CD4-positive, CD25-positive, alpha-beta regulatory T cell (primary cell): ENCODE measurements around the gene PAQR5. TPM values are rescaled to one million over a fixed set of nuclear protein-coding genes. Genes with fewer than 3 reads are reported as not detected.
A peak's percentile ranks its signal among the peaks of the same experiment; 100 is the strongest.
"Not testable (repeated sequence)": the region's sequence is repeated elsewhere in the genome, so short reads cannot be mapped to it uniquely, and the experiment has no call there.

Experiments
- ATAC-seq, 2 donors: fragments of 150-1000 bp; cut with Tn5 transposase; one replicate each; pipeline ENCODE4 v1.10.0; 2021; ENCODE audit warnings: low read depth in 2 of 2, moderate number of reproducible peaks in 2 of 2, moderate library complexity in 1 of 2
- DNase-seq, 3 donors: peaks; one replicate each; pipeline versions ENCODE4 v3.0.0 to v3.0.0-alpha.2; 2012 to 2022; ENCODE audit warnings: mixed read lengths in 1 of 3
- H3K27ac ChIP-seq: one replicate; pipeline ENCODE4 v1.7.0; 2013; ENCODE audit warnings: mild to moderate bottlenecking, low read length; ENCODE audit not compliant: insufficient read depth, poor library complexity, severe bottlenecking
- H3K27me3 ChIP-seq: one replicate; pipeline ENCODE4 v1.7.0; 2013; ENCODE audit warnings: low read length; ENCODE audit not compliant: control insufficient read depth, insufficient read depth
- H3K36me3 ChIP-seq: one replicate; pipeline ENCODE4 v1.7.0; 2013; ENCODE audit warnings: mild to moderate bottlenecking, low read length, moderate library complexity; ENCODE audit not compliant: control insufficient read depth, insufficient read depth
- H3K4me1 ChIP-seq: 2 replicates; pipeline ENCODE4 v1.7.0; 2013; ENCODE audit warnings: mild to moderate bottlenecking, low read length; ENCODE audit not compliant: insufficient read depth, control insufficient read depth, poor library complexity, severe bottlenecking
- H3K4me3 ChIP-seq: one replicate; pipeline ENCODE4 v1.7.0; 2013; ENCODE audit warnings: low read depth, mild to moderate bottlenecking, low read length, moderate library complexity
- H3K9me3 ChIP-seq, 2 experiments: 1 replicate in 1 of 2; 2 replicates in 1 of 2; pipeline ENCODE4 v1.7.0; 2013; ENCODE audit warnings: low read length in 2 of 2, mild to moderate bottlenecking in 1 of 2, moderate library complexity in 1 of 2; ENCODE audit not compliant: control insufficient read depth in 2 of 2
- H3K27ac Mint-ChIP-seq, 3 donors: one replicate each; pipeline ENCODE4 v1.8.0; 2020 to 2022; ENCODE audit warnings: mild to moderate bottlenecking in 3 of 3, mixed read lengths in 3 of 3, moderate library complexity in 2 of 3
- H3K27me3 Mint-ChIP-seq: one replicate; pipeline ENCODE4 v1.8.0; 2022; ENCODE audit warnings: mild to moderate bottlenecking, mixed read lengths
- H3K36me3 Mint-ChIP-seq: one replicate; pipeline ENCODE4 v1.8.0; 2020; ENCODE audit warnings: mixed read lengths
- H3K4me1 Mint-ChIP-seq, 4 donors: one replicate each; pipeline ENCODE4 v1.8.0; 2020 to 2022; ENCODE audit warnings: mixed read lengths in 4 of 4, mild to moderate bottlenecking in 1 of 4
- H3K4me3 Mint-ChIP-seq, 4 donors: one replicate each; pipeline ENCODE4 v1.8.0; 2020 to 2022; ENCODE audit warnings: mild to moderate bottlenecking in 4 of 4, mixed read lengths in 4 of 4, moderate library complexity in 3 of 4
- H3K9me3 Mint-ChIP-seq, 7 donors: one replicate each; pipeline ENCODE4 v1.8.0; 2020 to 2022; ENCODE audit warnings: mixed read lengths in 7 of 7, mild to moderate bottlenecking in 3 of 7, moderate library complexity in 2 of 7
- polyA plus RNA-seq, 4 donors: library from polyadenylated mRNA; unstranded; fragments of 300-500 nt; fragmentation: Illumina TruSeq; gene quantifications; one replicate each; pipeline ENCODE4 v1.2.3, GENCODE V29; 2021
- total RNA-seq: library from RNA; stranded (reverse); gene quantifications from one replicate; pipeline ENCODE4 v1.2.3, GENCODE V29; 2022

The PAQR5 gene
- total and polyA plus RNA-seq, 5 donors from 2014 or later: not detected

- H3K4me1 ChIP-seq, H3K4me1 Mint-ChIP-seq, H3K4me3 ChIP-seq, DNase-seq, H3K9me3 ChIP-seq, H3K4me3 Mint-ChIP-seq, H3K36me3 ChIP-seq, H3K27me3 Mint-ChIP-seq, H3K9me3 Mint-ChIP-seq, ATAC-seq, H3K27me3 ChIP-seq, H3K36me3 Mint-ChIP-seq, H3K27ac ChIP-seq: not testable (repeated sequence)
- H3K27ac Mint-ChIP-seq: peak overlapping the region in 1 of 3 donors; percentile 6
These were observed 83.5 kb downstream of the PAQR5 start for GRCh38 chr15:69382176-69382575.

- H3K9me3 Mint-ChIP-seq, H3K4me3 ChIP-seq, H3K27ac Mint-ChIP-seq, H3K36me3 Mint-ChIP-seq, H3K27me3 ChIP-seq, H3K4me3 Mint-ChIP-seq, H3K4me1 Mint-ChIP-seq, H3K36me3 ChIP-seq, H3K9me3 ChIP-seq, ATAC-seq, H3K27ac ChIP-seq, H3K4me1 ChIP-seq, DNase-seq, H3K27me3 Mint-ChIP-seq: not testable (repeated sequence)
These were observed 85.4 kb downstream of the PAQR5 start for GRCh38 chr15:69384066-69384465.

DNA sequence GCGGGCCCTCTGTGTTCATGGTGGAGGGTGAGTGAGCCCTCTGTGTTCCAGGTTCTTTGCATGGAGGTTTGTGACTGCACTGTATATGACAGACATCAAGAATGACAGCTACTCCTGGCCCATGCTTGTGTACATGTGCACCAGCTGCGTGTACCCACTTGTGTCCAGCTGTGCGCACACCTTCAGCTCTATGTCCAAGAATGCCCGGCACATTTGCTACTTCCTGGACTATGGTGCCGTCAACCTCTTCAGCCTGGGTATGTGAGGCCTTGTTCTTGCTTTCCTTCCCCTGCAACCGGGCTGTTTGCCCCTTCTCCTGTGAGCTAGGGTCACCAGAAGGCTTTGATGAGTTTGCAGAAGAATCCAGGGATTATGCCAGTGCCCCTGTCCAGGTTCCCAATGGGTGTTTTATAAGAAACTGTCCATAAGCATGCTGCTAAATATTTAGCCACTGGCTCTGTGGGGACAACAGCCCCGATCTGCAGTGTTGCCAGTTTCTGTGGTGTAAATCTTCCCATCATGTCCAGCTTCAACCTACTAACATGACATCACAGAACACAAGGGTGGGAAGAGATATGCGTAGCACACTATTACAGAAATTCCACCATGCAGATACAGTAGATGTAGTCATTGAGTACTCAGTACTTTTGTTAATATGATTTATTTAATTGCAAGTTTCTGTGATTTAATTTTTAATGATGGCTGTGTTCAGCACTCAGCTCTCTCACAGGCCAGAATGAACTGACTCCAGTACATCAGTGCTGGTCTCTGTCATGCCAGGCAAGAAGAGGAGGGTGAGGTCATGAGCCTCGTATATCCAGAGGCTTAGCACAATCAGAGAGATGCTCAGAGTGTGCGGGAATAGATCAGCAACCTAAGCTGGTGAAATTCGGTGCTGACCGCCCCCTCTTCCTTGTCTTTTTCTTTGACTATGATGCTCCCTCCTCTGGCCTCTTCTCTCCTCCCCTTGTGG, 86.2 kb downstream of the PAQR5 start:
- no peak overlapping the region for H3K4me3 Mint-ChIP-seq
- Histone ChIP-seq H3K4me3 (no peak overlapping the region), H3K4me1 (no peaks in the 10 kb centered on the region), H3K27me3 (no peaks in the 10 kb centered on the region), H3K9me3 (no peaks in the 10 kb centered on the region), H3K27ac (no peak overlapping the region), H3K36me3 (no peaks in the 10 kb centered on the region)
- no peak overlapping the region for H3K27ac Mint-ChIP-seq
- ATAC-seq: no peak
- H3K4me1 Mint-ChIP-seq: no peaks in the 10 kb centered on the region
- no peaks in the 10 kb centered on the region for H3K27me3 Mint-ChIP-seq
- no peaks in the 10 kb centered on the region for H3K36me3 Mint-ChIP-seq
- no peak for DNase-seq
- H3K9me3 Mint-ChIP-seq: peaks cover 0 to 1% (median 0%) of the 10 kb centered on the region in 7 donors

GRCh38 chr15:69385831-69386230, 87.1 kb downstream of the PAQR5 start:
- DNase-seq: no peak
- H3K27ac Mint-ChIP-seq: no peak overlapping the region
- Histone ChIP-seq H3K36me3 (no peaks in the 10 kb centered on the region), H3K4me1 (no peaks in the 10 kb centered on the region), H3K4me3 (no peak overlapping the region), H3K9me3 (no peaks in the 10 kb centered on the region), H3K27ac (no peak overlapping the region), H3K27me3 (no peaks in the 10 kb centered on the region)
- no peaks in the 10 kb centered on the region for H3K36me3 Mint-ChIP-seq
- H3K4me1 Mint-ChIP-seq: no peaks in the 10 kb centered on the region
- no peaks in the 10 kb centered on the region for H3K27me3 Mint-ChIP-seq
- ATAC-seq: no peak
- H3K4me3 Mint-ChIP-seq: no peak overlapping the region
- H3K9me3 Mint-ChIP-seq: peaks cover 0 to 1% (median 0%) of the 10 kb centered on the region in 7 donors

- H3K36me3 Mint-ChIP-seq: no peaks in the 10 kb centered on the region
- H3K27me3 Mint-ChIP-seq: no peaks in the 10 kb centered on the region
- Histone ChIP-seq H3K4me3 (no peak overlapping the region), H3K27me3 (no peaks in the 10 kb centered on the region), H3K4me1 (no peaks in the 10 kb centered on the region), H3K9me3 (no peaks in the 10 kb centered on the region), H3K36me3 (no peaks in the 10 kb centered on the region), H3K27ac (no peak overlapping the region)
- no peaks in the 10 kb centered on the region for H3K4me1 Mint-ChIP-seq
- H3K9me3 Mint-ChIP-seq: peaks cover 0 to 1% (median 0%) of the 10 kb centered on the region in 7 donors
- ATAC-seq: no peak
- H3K4me3 Mint-ChIP-seq: no peak overlapping the region
- H3K27ac Mint-ChIP-seq: no peak overlapping the region
- DNase-seq: no peak
These were observed 87.6 kb downstream of the PAQR5 start for GRCh38 chr15:69386284-69386683.

GRCh38 chr15:69388260-69388705, 89.6 kb downstream of the PAQR5 start:
- Histone ChIP-seq H3K9me3 (no peaks in the 10 kb centered on the region), H3K4me3 (no peak overlapping the region), H3K4me1 (no peaks in the 10 kb centered on the region), H3K27ac (no peak overlapping the region), H3K27me3 (no peaks in the 10 kb centered on the region), H3K36me3 (no peaks in the 10 kb centered on the region)
- no peaks in the 10 kb centered on the region for H3K36me3 Mint-ChIP-seq
- H3K27me3 Mint-ChIP-seq: no peaks in the 10 kb centered on the region
- H3K27ac Mint-ChIP-seq: no peak overlapping the region
- peaks cover 0 to 1% (median 0%) of the 10 kb centered on the region in 7 donors for H3K9me3 Mint-ChIP-seq
- no peaks in the 10 kb centered on the region for H3K4me1 Mint-ChIP-seq
- ATAC-seq (no peak), DNase-seq (no peak)
- no peak overlapping the region for H3K4me3 Mint-ChIP-seq

DNA sequence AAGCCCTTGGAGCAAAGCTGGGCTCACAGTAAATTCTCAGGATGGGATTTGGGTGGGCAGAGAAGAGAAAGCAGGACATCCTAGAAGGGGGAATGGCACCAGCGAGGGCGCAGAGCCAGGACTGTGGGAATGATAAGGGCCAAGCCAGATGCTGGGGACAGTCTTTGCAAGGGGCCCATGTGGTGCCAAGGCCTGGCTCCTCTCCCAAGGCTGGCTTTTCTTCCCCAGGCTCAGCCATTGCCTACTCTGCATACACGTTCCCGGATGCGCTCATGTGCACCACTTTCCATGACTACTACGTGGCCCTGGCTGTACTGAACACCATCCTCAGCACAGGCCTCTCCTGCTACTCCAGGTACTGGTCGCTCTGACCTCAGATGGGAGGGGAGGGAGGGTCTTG, 90.7 kb downstream of the PAQR5 start:
- no peaks in the 10 kb centered on the region for H3K36me3 Mint-ChIP-seq
- no peak overlapping the region for H3K27ac ChIP-seq
- no peaks in the 10 kb centered on the region for H3K36me3 ChIP-seq
- no peak for DNase-seq
- H3K4me3 Mint-ChIP-seq: no peak overlapping the region
- no peaks in the 10 kb centered on the region for H3K27me3 ChIP-seq
- peaks cover 2% of the 10 kb centered on the region for H3K4me1 ChIP-seq
- no peak overlapping the region for H3K27ac Mint-ChIP-seq
- H3K4me1 Mint-ChIP-seq: peaks cover 0 to 6% (median 2%) of the 10 kb centered on the region in 4 donors
- H3K9me3 Mint-ChIP-seq: peaks cover 0 to 1% (median 0%) of the 10 kb centered on the region in 7 donors
- no peak for ATAC-seq
- H3K27me3 Mint-ChIP-seq: no peaks in the 10 kb centered on the region
- H3K4me3 ChIP-seq: no peak overlapping the region
- no peaks in the 10 kb centered on the region for H3K9me3 ChIP-seq

GRCh38 chr15:69390575-69390974, 91.9 kb downstream of the PAQR5 start:
- H3K27me3 Mint-ChIP-seq: no peaks in the 10 kb centered on the region
- ATAC-seq (no peak), DNase-seq (no peak)
- H3K4me1 Mint-ChIP-seq: peaks cover 0 to 10% (median 5%) of the 10 kb centered on the region in 4 donors
- H3K36me3 Mint-ChIP-seq: no peaks in the 10 kb centered on the region
- H3K36me3 ChIP-seq: no peaks in the 10 kb centered on the region
- H3K27ac Mint-ChIP-seq: peak overlapping the region in 1 of 3 donors; percentile 20
- no peak overlapping the region for H3K27ac ChIP-seq
- H3K4me3 Mint-ChIP-seq: no peak overlapping the region
- H3K27me3 ChIP-seq: no peaks in the 10 kb centered on the region
- H3K4me3 ChIP-seq: no peak overlapping the region
- H3K9me3 ChIP-seq: no peaks in the 10 kb centered on the region
- peaks cover 0 to 1% (median 0%) of the 10 kb centered on the region in 7 donors for H3K9me3 Mint-ChIP-seq
- peaks cover 5% of the 10 kb centered on the region for H3K4me1 ChIP-seq
